ENCODE results near the gene NDST4.

DNA sequence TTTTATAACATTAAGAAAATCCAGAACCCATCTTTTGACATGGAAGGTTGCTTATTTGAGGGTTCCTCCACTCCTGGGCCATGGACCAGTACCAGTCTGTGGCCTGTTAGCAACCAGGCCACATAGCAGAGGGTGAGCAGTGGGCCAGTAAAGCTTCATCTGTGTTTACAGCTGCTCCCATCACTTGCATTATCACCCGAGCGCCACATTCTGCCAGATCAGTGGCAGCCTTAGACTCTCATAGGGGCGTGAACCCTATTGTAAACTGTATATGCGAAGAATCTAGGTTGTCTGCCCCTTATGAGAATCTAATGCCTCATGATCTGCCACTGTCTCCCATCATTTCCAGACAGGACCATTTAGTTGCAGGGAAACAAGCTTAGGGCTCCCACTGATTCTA is 58.6 kb downstream of the NDST4 start:
- TF ChIP-seq YY1 (IDR thresholded peaks at IDR 0.05; ENCODE audit: insufficient read depth, insufficient read length) (no peak), ZNF274 (IDR thresholded peaks at IDR 0.05; ENCODE audit: low read depth, low read length) (no peak)
